ENCODE measurements around the gene BIN1. TPM values are rescaled to one million over a fixed set of nuclear protein-coding genes. Genes with fewer than 3 reads are reported as not detected.

BIN1 gene
- total RNA-seq, 1 experiment from 2014 or later: 198 TPM

GRCh38 chr2:127145280-127145895, 38.4 kb upstream of the BIN1 start:
- no TSS peak for BruUV-seq (replicated peaks)
- H3K27me3 Mint-ChIP-seq (ENCODE audit: insufficient read depth, unreplicated experiment): no peaks in the 10 kb centered on the region
- no peak overlapping the region for H3K4me3 Mint-ChIP-seq (ENCODE audit: unreplicated experiment)
- H3K4me1 Mint-ChIP-seq (ENCODE audit: low read depth, unreplicated experiment): peaks cover 9% of the 10 kb centered on the region
- H3K4me3 ChIP-seq (ENCODE audit: low read depth, low read length): no peak overlapping the region
- no peak for DNase-seq
- H3K9me3 ChIP-seq: 0 out of 2 replicates have a peak, but pooled peaks cover 1% of the 10 kb centered on the region
- no peaks in the 10 kb centered on the region for H3K4me1 ChIP-seq
- intact Hi-C loops (cut with micrococcal nuclease; ENCODE audit: unreplicated experiment): no loop called here
- CTCF ChIA-PET: interaction anchor here (1.4 kb wide), 1 partner anchor 77 kb away, joined by 3 read pairs; no protein-coding TSS in a partner anchor
- no peaks in the 10 kb centered on the region for H3K36me3 Mint-ChIP-seq (ENCODE audit: insufficient read depth, unreplicated experiment)
- H3K36me3 ChIP-seq (ENCODE audit: control insufficient read depth, insufficient read depth, low read length): no peaks in the 10 kb centered on the region
- H3K27me3 ChIP-seq (replicated peaks; ENCODE audit: control insufficient read depth, insufficient read depth, low read length): no peaks in the 10 kb centered on the region
- H3K9me3 Mint-ChIP-seq (ENCODE audit: unreplicated experiment): peaks cover 10% of the 10 kb centered on the region
- POLR2A ChIA-PET: interaction anchor here (1.1 kb wide), 1 partner anchor 39 kb away, joined by 3 read pairs; the partner anchor contains the start of gene BIN1
- TF ChIP-seq, protein P1, sequence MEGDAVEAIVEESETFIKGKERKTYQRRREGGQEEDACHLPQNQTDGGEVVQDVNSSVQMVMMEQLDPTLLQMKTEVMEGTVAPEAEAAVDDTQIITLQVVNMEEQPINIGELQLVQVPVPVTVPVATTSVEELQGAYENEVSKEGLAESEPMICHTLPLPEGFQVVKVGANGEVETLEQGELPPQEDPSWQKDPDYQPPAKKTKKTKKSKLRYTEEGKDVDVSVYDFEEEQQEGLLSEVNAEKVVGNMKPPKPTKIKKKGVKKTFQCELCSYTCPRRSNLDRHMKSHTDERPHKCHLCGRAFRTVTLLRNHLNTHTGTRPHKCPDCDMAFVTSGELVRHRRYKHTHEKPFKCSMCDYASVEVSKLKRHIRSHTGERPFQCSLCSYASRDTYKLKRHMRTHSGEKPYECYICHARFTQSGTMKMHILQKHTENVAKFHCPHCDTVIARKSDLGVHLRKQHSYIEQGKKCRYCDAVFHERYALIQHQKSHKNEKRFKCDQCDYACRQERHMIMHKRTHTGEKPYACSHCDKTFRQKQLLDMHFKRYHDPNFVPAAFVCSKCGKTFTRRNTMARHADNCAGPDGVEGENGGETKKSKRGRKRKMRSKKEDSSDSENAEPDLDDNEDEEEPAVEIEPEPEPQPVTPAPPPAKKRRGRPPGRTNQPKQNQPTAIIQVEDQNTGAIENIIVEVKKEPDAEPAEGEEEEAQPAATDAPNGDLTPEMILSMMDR (IDR thresholded peaks at IDR 0.05; ENCODE audit: insufficient read depth in 1 of 2, low read depth in 1 of 2, low read length in 1 of 2, severe bottlenecking in 1 of 2, unreplicated experiment in 1 of 2): no peak
- H3K27ac Mint-ChIP-seq (ENCODE audit: unreplicated experiment): no peak overlapping the region

DNA sequence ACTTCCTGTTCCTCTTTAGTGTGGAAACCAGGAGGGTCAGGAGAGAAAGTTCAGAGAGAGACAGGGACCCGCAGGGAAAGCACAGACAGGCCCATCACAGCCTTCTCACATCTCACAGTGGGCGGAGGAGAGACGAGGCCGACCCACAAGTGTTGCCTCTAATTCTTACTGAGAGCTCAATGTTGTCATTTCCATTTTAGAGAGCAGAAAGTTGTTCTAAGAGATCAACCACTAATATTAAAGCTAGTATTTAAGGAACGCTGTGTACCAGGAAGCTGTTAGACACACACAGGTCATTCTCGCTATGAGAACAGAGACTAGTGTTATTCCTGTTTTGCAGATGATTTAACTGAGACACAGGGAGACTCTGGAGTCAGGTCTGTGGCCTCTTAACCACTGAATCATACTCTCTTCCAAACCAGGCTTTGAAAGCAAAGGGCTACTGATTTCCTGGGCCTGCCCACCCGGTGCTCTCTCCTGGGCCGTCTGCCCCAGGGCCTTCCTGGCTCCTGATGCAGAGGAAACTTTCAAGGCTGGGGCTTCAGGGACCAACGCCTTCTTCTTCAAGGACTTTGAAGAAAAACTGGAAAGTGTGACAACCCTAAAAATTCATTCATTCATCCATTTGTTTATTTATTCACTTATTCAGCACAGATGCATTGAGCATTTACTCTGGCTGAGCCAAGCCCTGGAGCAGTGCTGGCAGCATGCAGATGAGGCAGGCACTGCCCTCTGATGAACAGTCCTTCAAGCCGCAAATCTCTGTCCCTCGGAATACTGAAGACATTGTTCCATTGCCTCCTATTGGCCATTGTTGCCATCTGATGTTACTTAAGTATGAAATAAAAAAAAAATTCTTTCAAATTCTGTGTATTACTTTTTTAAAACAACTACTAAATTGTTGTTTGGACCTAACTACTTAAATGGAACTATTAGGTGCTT, 37.2 kb upstream of the BIN1 start:
- H3K4me3 Mint-ChIP-seq (ENCODE audit: unreplicated experiment): no peak overlapping the region
- H3K36me3 Mint-ChIP-seq (ENCODE audit: insufficient read depth, unreplicated experiment): peaks cover 5% of the 10 kb centered on the region
- Histone ChIP-seq H3K36me3 (ENCODE audit: control insufficient read depth, insufficient read depth, low read length) (no peaks in the 10 kb centered on the region), H3K4me3 (ENCODE audit: low read depth, low read length) (no peak overlapping the region), H3K9me3 (0 out of 2 replicates have a peak, but pooled peaks cover 3% of the 10 kb centered on the region), H3K4me1 (no peaks in the 10 kb centered on the region), H3K27me3 (replicated peaks; ENCODE audit: control insufficient read depth, insufficient read depth, low read length) (no peaks in the 10 kb centered on the region)
- ChIA-PET POLR2A (no interaction called here), CTCF (interaction anchor here (0.6 to 1.4 kb wide), 4 partner anchors 26 to 76 kb away, joined by 3 to 8 read pairs (median 4); no protein-coding TSS in a partner anchor)
- intact Hi-C loops (cut with micrococcal nuclease; ENCODE audit: unreplicated experiment): loop anchor here (1.0 kb wide), 1 partner anchor 76 kb away; no protein-coding TSS in a partner anchor
- no peaks in the 10 kb centered on the region for H3K27me3 Mint-ChIP-seq (ENCODE audit: insufficient read depth, unreplicated experiment)
- peaks cover 21% of the 10 kb centered on the region for H3K9me3 Mint-ChIP-seq (ENCODE audit: unreplicated experiment)
- TF ChIP-seq, protein P1 (IDR thresholded peaks at IDR 0.05; ENCODE audit: insufficient read depth in 1 of 2, low read depth in 1 of 2, low read length in 1 of 2, severe bottlenecking in 1 of 2, unreplicated experiment in 1 of 2): no peak
- DNase-seq: no peak
- peaks cover 16% of the 10 kb centered on the region for H3K4me1 Mint-ChIP-seq (ENCODE audit: low read depth, unreplicated experiment)
- no peak overlapping the region for H3K27ac Mint-ChIP-seq (ENCODE audit: unreplicated experiment)
- no TSS peak for BruUV-seq (replicated peaks)

Measured in Caco-2 (cell line).